ENCODE data around the gene AJAP1.

AJAP1 gene

GRCh38 chr1:4771267-4771666 is 116.9 kb downstream of the AJAP1 start:
- Histone ChIP-seq H3K9me3 (ENCODE audit: insufficient read depth, low read length) (no peaks in the 10 kb centered on the region), H2AFZ (ENCODE audit: low read depth, low read length) (no peak overlapping the region), H3K27me3 (ENCODE audit: low read depth, low read length) (no peaks in the 10 kb centered on the region), H3K4me2 (ENCODE audit: low read length) (no peak overlapping the region), H3K27ac (ENCODE audit: low read length) (no peak overlapping the region), H3K4me1 (ENCODE audit: low read length) (peaks cover 14% of the 10 kb centered on the region), H3K79me2 (ENCODE audit: low read length) (no peaks in the 10 kb centered on the region), H3K9ac (ENCODE audit: low read length) (no peak overlapping the region), H4K20me1 (ENCODE audit: insufficient read depth, low read length) (no peaks in the 10 kb centered on the region), H3K4me3 (ENCODE audit: low read length) (no peak overlapping the region), H3K36me3 (replicated peaks; ENCODE audit: low read depth, low read length) (no peaks in the 10 kb centered on the region)
- TF ChIP-seq EZH2phosphoT487 (IDR thresholded peaks at IDR 0.05; ENCODE audit: low read depth) (no peak), CTCF (IDR thresholded peaks at IDR 0.05; ENCODE audit: low read depth, low read length) (no peak)

- H3K9ac ChIP-seq (ENCODE audit: low read length) = no peak overlapping the region
- no peaks in the 10 kb centered on the region for H4K20me1 ChIP-seq (ENCODE audit: insufficient read depth, low read length)
- no peaks in the 10 kb centered on the region for H3K79me2 ChIP-seq (ENCODE audit: low read length)
- no peak overlapping the region for H2AFZ ChIP-seq (ENCODE audit: low read depth, low read length)
- H3K4me1 ChIP-seq (ENCODE audit: low read length) = peaks cover 14% of the 10 kb centered on the region
- no peaks in the 10 kb centered on the region for H3K36me3 ChIP-seq (replicated peaks; ENCODE audit: low read depth, low read length)
- no peaks in the 10 kb centered on the region for H3K9me3 ChIP-seq (ENCODE audit: insufficient read depth, low read length)
- H3K4me2 ChIP-seq (ENCODE audit: low read length) = no peak overlapping the region
- H3K27me3 ChIP-seq (ENCODE audit: low read depth, low read length) = no peaks in the 10 kb centered on the region
- no peak for TF ChIP-seq CTCF (IDR thresholded peaks at IDR 0.05; ENCODE audit: low read depth, low read length)
- no peak for TF ChIP-seq EZH2phosphoT487 (IDR thresholded peaks at IDR 0.05; ENCODE audit: low read depth)
- H3K4me3 ChIP-seq (ENCODE audit: low read length) = no peak overlapping the region
- no peak overlapping the region for H3K27ac ChIP-seq (ENCODE audit: low read length)
Measured at GRCh38 chr1:4771721-4772120, 117.3 kb downstream of the AJAP1 start.

GRCh38 chr1:4772294-4773010 is 118.0 kb downstream of the AJAP1 start:
- Histone ChIP-seq H3K4me1 (ENCODE audit: low read length) (peaks cover 13% of the 10 kb centered on the region), H3K27me3 (ENCODE audit: low read depth, low read length) (no peaks in the 10 kb centered on the region), H3K36me3 (replicated peaks; ENCODE audit: low read depth, low read length) (no peaks in the 10 kb centered on the region), H3K4me2 (ENCODE audit: low read length) (no peak overlapping the region), H4K20me1 (ENCODE audit: insufficient read depth, low read length) (no peaks in the 10 kb centered on the region), H3K27ac (ENCODE audit: low read length) (no peak overlapping the region), H3K9me3 (ENCODE audit: insufficient read depth, low read length) (no peaks in the 10 kb centered on the region), H3K4me3 (ENCODE audit: low read length) (no peak overlapping the region), H3K79me2 (ENCODE audit: low read length) (no peaks in the 10 kb centered on the region), H3K9ac (ENCODE audit: low read length) (no peak overlapping the region), H2AFZ (ENCODE audit: low read depth, low read length) (no peak overlapping the region)
- no peak for TF ChIP-seq EZH2phosphoT487 (IDR thresholded peaks at IDR 0.05; ENCODE audit: low read depth)
- no peak for TF ChIP-seq CTCF (IDR thresholded peaks at IDR 0.05; ENCODE audit: low read depth, low read length)

- H3K4me3 ChIP-seq (ENCODE audit: low read length) = no peak overlapping the region
- H3K4me2 ChIP-seq (ENCODE audit: low read length) = no peak overlapping the region
- no peaks in the 10 kb centered on the region for H3K9me3 ChIP-seq (ENCODE audit: insufficient read depth, low read length)
- H3K27me3 ChIP-seq (ENCODE audit: low read depth, low read length) = no peaks in the 10 kb centered on the region
- no peaks in the 10 kb centered on the region for H4K20me1 ChIP-seq (ENCODE audit: insufficient read depth, low read length)
- H2AFZ ChIP-seq (ENCODE audit: low read depth, low read length) = no peak overlapping the region
- H3K4me1 ChIP-seq (ENCODE audit: low read length) = peaks cover 11% of the 10 kb centered on the region
- H3K9ac ChIP-seq (ENCODE audit: low read length) = no peak overlapping the region
- no peak overlapping the region for H3K27ac ChIP-seq (ENCODE audit: low read length)
- H3K79me2 ChIP-seq (ENCODE audit: low read length) = no peaks in the 10 kb centered on the region
- H3K36me3 ChIP-seq (replicated peaks; ENCODE audit: low read depth, low read length) = no peaks in the 10 kb centered on the region
- no peak for TF ChIP-seq CTCF (IDR thresholded peaks at IDR 0.05; ENCODE audit: low read depth, low read length)
- no peak for TF ChIP-seq EZH2phosphoT487 (IDR thresholded peaks at IDR 0.05; ENCODE audit: low read depth)
Measured at GRCh38 chr1:4773226-4773625, 118.8 kb downstream of the AJAP1 start.

All from OCI-LY3 (cell line).